ENCODE data around the gene AUH.
A peak's percentile ranks its signal among the peaks of the same experiment; 100 is the strongest.
"Not testable (repeated sequence)": the region's sequence is repeated elsewhere in the genome, so short reads cannot be mapped to it uniquely, and the experiment has no call there.

AUH gene

GRCh38 chr9:91361291-91362050, at the start of gene AUH:
Gene AUH (minus strand): TSS chr9:91361918. CDS start chr9:91361889, 29 bp downstream.
- no peak for DNase-seq (ENCODE audit: low read depth in 2 of 2)

DNA sequence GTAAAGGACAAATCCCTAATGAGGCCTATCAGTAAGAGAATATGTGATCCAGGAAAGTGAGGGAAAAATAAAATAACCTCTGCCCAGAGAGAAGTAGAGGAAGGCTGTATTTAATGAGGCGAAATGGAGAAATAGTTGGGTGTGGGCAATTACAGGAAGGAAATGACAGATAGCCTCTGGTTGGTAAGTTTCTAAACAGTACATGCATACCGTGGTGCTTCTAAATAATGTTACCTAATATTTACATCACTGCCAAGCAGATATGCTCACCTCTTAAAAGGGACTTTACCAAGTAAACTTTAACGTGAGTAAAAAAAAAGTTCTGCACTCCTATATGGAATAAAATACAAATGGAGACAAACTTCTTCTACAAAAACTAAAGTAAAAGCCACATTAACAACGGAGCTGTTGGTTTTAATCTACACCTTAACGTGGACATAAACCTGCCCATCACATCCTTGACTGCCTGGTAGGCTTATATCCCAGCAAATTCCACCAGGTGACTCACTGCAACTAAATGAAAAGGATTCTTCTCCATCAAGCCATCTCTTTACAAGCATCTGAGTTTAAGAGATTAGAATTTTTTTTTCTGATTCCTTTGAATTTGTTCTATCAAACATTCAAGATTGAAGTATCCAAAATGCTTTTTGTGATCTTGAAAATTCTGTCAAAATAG, 49.5 kb upstream of the AUH start:
- DNase-seq (ENCODE audit: low read depth in 2 of 2), result no peak

- no peak for DNase-seq (ENCODE audit: low read depth in 2 of 2)
Observed at GRCh38 chr9:91410161-91410560, 48.4 kb upstream of the AUH start.

- DNase-seq (ENCODE audit: low read depth in 2 of 2), result no peak
Observed at GRCh38 chr9:91408475-91408874, 46.8 kb upstream of the AUH start.

- no peak for DNase-seq (ENCODE audit: low read depth in 2 of 2)
Observed at GRCh38 chr9:91407580-91408318, 46.0 kb upstream of the AUH start.

DNA sequence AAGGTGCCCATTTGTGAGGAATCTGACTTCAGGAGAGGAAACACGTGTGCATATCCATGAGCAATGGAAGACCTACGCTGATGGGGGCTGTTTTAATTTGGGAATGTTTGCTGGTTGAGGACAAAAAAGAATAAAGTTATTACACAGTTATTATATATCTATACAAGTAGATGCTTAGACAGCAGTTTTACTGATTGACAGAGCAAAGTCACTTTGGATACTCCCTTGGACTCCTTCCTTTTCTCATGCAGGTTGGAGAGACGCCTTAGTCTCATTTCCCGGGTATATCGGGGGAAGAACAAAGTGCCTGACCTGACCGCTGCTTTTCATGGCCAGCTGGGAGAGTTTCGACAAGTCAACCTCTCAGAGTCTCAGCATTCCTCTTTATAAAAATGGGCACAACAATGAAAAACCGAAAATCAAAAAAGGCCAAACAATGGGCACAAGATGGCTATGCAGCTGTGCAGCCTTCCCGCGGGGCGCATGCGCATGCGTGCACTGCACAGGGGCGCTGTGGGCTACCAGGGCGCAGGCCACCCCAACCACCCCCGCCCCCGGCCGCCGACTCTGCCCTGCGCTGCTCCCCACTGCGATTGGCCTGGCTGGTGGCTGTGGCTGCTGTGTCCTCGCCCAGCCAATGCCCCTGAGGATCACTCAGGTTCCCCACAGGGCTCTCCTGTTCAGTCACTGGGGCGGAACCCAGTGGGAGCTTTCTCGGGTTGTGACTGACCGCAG, 43.8 kb upstream of the AUH start:
- DNase-seq (ENCODE audit: low read depth in 2 of 2), result no peak

GRCh38 chr9:91403665-91404543, 42.2 kb upstream of the AUH start:
- no peak for DNase-seq (ENCODE audit: low read depth in 2 of 2)

GRCh38 chr9:91398926-91399325, 37.2 kb upstream of the AUH start:
- DNase-seq (ENCODE audit: low read depth in 2 of 2), result no peak

GRCh38 chr9:91395553-91396471, 34.1 kb upstream of the AUH start:
- DNase-seq (ENCODE audit: low read depth in 2 of 2), result peak; percentile 84 to 88

DNA sequence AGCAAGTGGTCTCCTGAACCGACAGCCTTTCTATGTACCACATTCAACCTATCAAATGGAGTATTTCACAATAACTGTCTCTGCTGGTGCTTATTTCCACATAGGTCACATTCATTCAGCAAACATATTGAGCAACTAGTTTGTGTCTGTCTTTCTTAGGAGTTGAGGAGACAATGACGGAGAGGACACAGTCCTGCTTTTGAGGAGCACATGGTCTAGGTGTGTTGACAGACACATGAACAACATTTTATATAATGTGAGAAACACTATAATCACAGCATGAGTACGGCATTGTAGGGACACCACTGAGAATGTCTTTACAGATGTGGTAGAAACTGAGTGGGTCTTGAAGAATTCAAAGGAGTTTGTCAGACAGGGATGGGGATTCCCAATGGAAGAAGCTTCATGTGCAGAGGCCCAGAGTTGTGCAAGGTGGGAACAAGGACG, 33.4 kb upstream of the AUH start:
- DNase-seq (ENCODE audit: low read depth in 2 of 2), result no peak

DNA sequence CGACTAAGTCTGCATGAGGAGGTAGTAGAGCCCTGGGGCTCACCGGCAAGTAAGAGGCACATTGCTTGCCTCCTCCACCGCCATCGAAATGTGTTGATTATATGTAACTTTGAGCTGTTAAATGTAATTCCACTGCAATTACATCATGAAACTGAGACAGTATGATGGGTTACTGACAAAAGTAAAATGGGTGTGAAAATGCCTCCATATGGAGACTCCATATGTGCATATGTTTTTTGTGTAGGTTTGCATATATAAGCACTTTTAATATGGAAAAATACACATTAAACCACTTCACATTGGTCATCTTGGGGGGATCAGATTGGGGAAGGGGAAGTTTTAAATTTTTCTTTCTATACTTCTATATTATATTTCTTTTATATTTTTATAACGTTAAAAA, 32.1 kb upstream of the AUH start:
- no peak for DNase-seq (ENCODE audit: low read depth in 2 of 2)

GRCh38 chr9:91392435-91392834, 30.7 kb upstream of the AUH start:
- DNase-seq (ENCODE audit: low read depth in 2 of 2), result no peak

DNA sequence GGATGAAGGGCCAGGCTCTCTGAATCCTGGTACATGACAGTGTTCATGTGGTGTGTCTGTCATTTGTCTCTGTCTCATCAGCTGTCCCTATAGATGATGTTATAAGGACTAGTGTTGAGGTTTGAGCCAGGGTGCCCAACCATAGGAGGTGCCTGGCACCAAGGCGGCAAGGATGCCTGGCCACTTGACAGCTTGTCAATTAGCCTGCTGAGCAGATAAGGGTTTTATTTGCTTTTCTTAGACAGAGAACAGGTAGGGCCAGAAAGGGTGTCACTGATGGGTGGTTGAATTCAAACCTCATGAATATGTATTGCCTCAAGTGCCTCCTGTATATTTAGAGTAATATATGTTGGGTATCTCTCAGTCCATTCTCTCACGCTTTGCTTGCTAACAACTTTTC, 30.1 kb upstream of the AUH start:
- DNase-seq (ENCODE audit: low read depth in 2 of 2), result no peak

- no peak for DNase-seq (ENCODE audit: low read depth in 2 of 2)
Observed at GRCh38 chr9:91391412-91391811, 29.7 kb upstream of the AUH start.

DNA sequence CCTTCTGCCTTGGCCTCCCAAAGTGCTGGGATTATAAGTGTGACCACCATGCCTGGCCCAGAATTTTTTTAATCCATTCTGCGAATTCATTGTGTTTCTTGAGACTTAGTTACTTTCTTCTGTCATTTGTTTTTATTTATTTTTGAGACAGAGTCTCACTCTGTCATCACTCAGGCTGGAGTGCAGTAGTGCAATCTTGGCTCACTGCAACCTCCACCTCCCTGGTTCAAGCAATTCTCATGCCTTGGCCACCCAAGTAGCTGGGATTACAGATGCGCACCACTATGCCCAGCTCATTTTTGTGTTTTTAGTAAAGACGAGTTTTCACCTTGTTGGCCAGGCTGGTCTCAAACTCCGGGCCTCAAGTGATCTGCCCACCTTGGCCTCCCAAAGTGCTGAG, 28.0 kb upstream of the AUH start:
- not testable (repeated sequence) for DNase-seq (ENCODE audit: low read depth in 2 of 2)

- no peak for DNase-seq (ENCODE audit: low read depth in 2 of 2)
Observed at GRCh38 chr9:91386765-91387164, 25.0 kb upstream of the AUH start.

DNA sequence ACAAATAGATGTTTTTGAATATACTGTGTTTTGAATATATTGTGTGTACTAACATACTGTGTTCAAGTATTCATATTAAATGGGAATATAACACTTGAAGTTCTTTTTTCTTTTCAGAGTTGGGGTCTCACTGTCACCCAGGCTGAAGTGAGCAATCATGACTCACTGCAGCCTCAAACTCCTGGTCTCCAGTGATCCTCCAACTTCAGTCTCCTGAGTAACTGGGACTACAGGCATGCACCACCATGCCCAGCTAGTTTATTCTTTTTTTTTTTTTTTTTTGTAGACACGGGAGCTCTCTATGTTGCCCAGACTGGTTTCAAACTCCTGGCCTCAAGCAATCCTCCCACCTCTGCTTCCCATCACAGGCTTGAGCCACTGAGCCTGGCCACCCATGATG, 23.2 kb upstream of the AUH start:
- DNase-seq (ENCODE audit: low read depth in 2 of 2), result no peak

DNA sequence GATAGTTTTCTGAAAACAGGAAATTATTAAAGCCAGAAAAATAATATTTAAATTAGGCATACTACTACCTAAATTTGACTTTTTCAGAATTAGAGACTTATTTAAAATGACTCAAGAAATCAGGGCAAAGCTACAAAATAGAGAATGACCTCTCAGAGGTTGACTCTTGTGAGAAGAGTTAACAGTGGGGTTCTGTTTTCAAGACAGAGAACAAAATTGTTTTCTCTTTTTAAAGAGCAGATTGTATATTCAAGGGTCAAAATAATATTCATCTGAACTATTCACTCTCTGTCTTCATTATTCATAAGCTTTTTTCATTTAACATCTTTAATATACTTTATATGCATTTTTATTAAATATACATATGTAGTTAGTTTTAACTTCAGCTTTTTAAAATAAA, 21.9 kb upstream of the AUH start:
- DNase-seq (ENCODE audit: low read depth in 2 of 2), result no peak

- DNase-seq (ENCODE audit: low read depth in 2 of 2), result no peak
Observed at GRCh38 chr9:91382298-91382697, 20.6 kb upstream of the AUH start.

DNA sequence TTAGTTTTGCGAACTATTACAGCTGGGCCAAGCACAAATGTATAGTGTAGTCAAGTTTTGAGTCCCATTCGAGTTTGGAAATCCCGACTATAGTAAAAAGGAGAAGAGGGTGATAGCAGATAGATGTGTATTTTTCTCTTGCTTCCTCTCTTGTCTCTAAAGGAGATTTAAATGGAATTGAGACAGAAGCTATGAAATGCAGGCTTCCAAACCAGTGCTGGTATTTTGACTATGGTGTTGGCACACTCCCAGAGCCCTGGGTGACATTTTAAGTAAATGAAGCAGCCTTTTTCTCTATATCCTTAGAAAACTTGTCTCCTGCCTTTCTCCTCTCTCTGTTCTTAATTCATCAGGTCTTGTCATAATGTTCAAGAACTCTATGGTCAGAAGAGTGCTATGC, 17.7 kb upstream of the AUH start:
- no peak for DNase-seq (ENCODE audit: low read depth in 2 of 2)
